Measurements from ENCODE around the gene NOD2. TPM values are rescaled to one million over a fixed set of nuclear protein-coding genes. Genes with fewer than 3 reads are reported as not detected.

NOD2 gene
- total RNA-seq, 1 experiment from 2014 or later, result not detected

GRCh38 chr16:50678531-50678930 is 14.9 kb upstream of the NOD2 start:
- no peaks in the 10 kb centered on the region for H3K9me3 ChIP-seq (replicated peaks)
- H3K4me3 ChIP-seq, result no peak overlapping the region
- H3K27ac ChIP-seq, result no peak overlapping the region
- 0 out of 2 replicates have a peak, but pooled peaks cover 5% of the 10 kb centered on the region for H3K27me3 ChIP-seq
- no peak for DNase-seq
- no peaks in the 10 kb centered on the region for H3K36me3 ChIP-seq
- no peaks in the 10 kb centered on the region for H3K4me1 ChIP-seq

- H3K4me1 ChIP-seq, result no peaks in the 10 kb centered on the region
- H3K27ac ChIP-seq, result no peak overlapping the region
- H3K4me3 ChIP-seq, result no peak overlapping the region
- DNase-seq, result no peak
- no peaks in the 10 kb centered on the region for H3K9me3 ChIP-seq (replicated peaks)
- no peaks in the 10 kb centered on the region for H3K36me3 ChIP-seq
- 0 out of 2 replicates have a peak, but pooled peaks cover 5% of the 10 kb centered on the region for H3K27me3 ChIP-seq
These were observed 14.1 kb upstream of the NOD2 start for GRCh38 chr16:50679266-50679665.

GRCh38 chr16:50679676-50680555 is 13.5 kb upstream of the NOD2 start:
- H3K36me3 ChIP-seq, result no peaks in the 10 kb centered on the region
- no peak for DNase-seq
- H3K27ac ChIP-seq, result no peak overlapping the region
- H3K9me3 ChIP-seq (replicated peaks), result no peaks in the 10 kb centered on the region
- H3K4me3 ChIP-seq, result no peak overlapping the region
- H3K27me3 ChIP-seq, result peaks cover 5% of the 10 kb centered on the region; the same call in 1 of the 2 replicates
- H3K4me1 ChIP-seq, result no peaks in the 10 kb centered on the region

GRCh38 chr16:50680556-50680893 is 12.9 kb upstream of the NOD2 start:
- Histone ChIP-seq H3K36me3 (no peaks in the 10 kb centered on the region), H3K4me3 (no peak overlapping the region), H3K9me3 (replicated peaks) (no peaks in the 10 kb centered on the region), H3K4me1 (no peaks in the 10 kb centered on the region), H3K27ac (no peak overlapping the region), H3K27me3 (peaks cover 5% of the 10 kb centered on the region; the same call in 1 of the 2 replicates)
- no peak for DNase-seq

- Histone ChIP-seq H3K27ac (no peak within 1 kb of the TSS), H3K36me3 (no peaks in the 10 kb centered on the region), H3K27me3 (peaks cover 4% of the 10 kb centered on the region; the same call in 1 of the 2 replicates), H3K9me3 (replicated peaks) (no peaks in the 10 kb centered on the region), H3K4me3 (no peak within 1 kb of the TSS), H3K4me1 (no peaks in the 10 kb centered on the region)
- no peak for DNase-seq
These were observed 12.2 kb upstream of the NOD2 start, which contains the start of gene SNX20 for GRCh38 chr16:50681021-50681885. Gene SNX20, minus strand, starts transcription at chr16:50681312. Its CDS starts 3,786 bp downstream, at chr16:50677526.

- Histone ChIP-seq H3K9me3 (replicated peaks) (no peaks in the 10 kb centered on the region), H3K36me3 (no peaks in the 10 kb centered on the region), H3K4me1 (no peaks in the 10 kb centered on the region), H3K27me3 (no peaks in the 10 kb centered on the region; the same call in 1 of the 2 replicates), H3K27ac (no peak overlapping the region), H3K4me3 (no peak overlapping the region)
- DNase-seq, result no peak
These were observed 9.6 kb upstream of the NOD2 start for GRCh38 chr16:50683689-50684374.

- Histone ChIP-seq H3K4me3 (no peak overlapping the region), H3K4me1 (no peaks in the 10 kb centered on the region), H3K27ac (no peak overlapping the region), H3K36me3 (no peaks in the 10 kb centered on the region), H3K27me3 (no peaks in the 10 kb centered on the region; the same call in 1 of the 2 replicates), H3K9me3 (replicated peaks) (no peaks in the 10 kb centered on the region)
- no peak for DNase-seq
These were observed 8.5 kb upstream of the NOD2 start for GRCh38 chr16:50684823-50685461.

GRCh38 chr16:50685462-50686063 is 7.8 kb upstream of the NOD2 start:
- Histone ChIP-seq H3K9me3 (replicated peaks) (no peaks in the 10 kb centered on the region), H3K27me3 (no peaks in the 10 kb centered on the region; the same call in 1 of the 2 replicates), H3K4me3 (no peak overlapping the region), H3K27ac (no peak overlapping the region), H3K36me3 (no peaks in the 10 kb centered on the region), H3K4me1 (no peaks in the 10 kb centered on the region)
- no peak for DNase-seq

- H3K4me1 ChIP-seq, result no peaks in the 10 kb centered on the region
- H3K27ac ChIP-seq, result no peak overlapping the region
- no peaks in the 10 kb centered on the region for H3K36me3 ChIP-seq
These were observed 5.3 kb upstream of the NOD2 start for GRCh38 chr16:50688083-50688482.

GRCh38 chr16:50688867-50689266 is 4.5 kb upstream of the NOD2 start:
- H3K4me3 ChIP-seq, result no peak overlapping the region
- no peak for DNase-seq
- H3K4me1 ChIP-seq, result no peaks in the 10 kb centered on the region

More at GRCh38 chr16:50688083-50688482, 5.3 kb upstream of the NOD2 start:
- Histone ChIP-seq H3K4me3 (no peak overlapping the region), H3K9me3 (replicated peaks) (no peaks in the 10 kb centered on the region), H3K27me3 (no peaks in the 10 kb centered on the region; the same call in 1 of the 2 replicates)
- DNase-seq, result no peak

GRCh38 chr16:50690177-50690576 is 3.2 kb upstream of the NOD2 start:
- Histone ChIP-seq H3K27me3 (no peaks in the 10 kb centered on the region), H3K4me1 (no peaks in the 10 kb centered on the region), H3K9me3 (replicated peaks) (no peaks in the 10 kb centered on the region), H3K27ac (no peak overlapping the region), H3K36me3 (no peaks in the 10 kb centered on the region), H3K4me3 (no peak overlapping the region)
- no peak for DNase-seq

More at GRCh38 chr16:50688867-50689266, 4.5 kb upstream of the NOD2 start:
- H3K36me3 ChIP-seq, result no peaks in the 10 kb centered on the region
- no peak overlapping the region for H3K27ac ChIP-seq
- H3K27me3 ChIP-seq, result no peaks in the 10 kb centered on the region; the same call in 1 of the 2 replicates
- no peaks in the 10 kb centered on the region for H3K9me3 ChIP-seq (replicated peaks)

- no peak for DNase-seq
- H3K4me3 ChIP-seq, result no peak overlapping the region
- no peaks in the 10 kb centered on the region for H3K36me3 ChIP-seq
- H3K9me3 ChIP-seq (replicated peaks), result no peaks in the 10 kb centered on the region
- no peak overlapping the region for H3K27ac ChIP-seq
- H3K4me1 ChIP-seq, result no peaks in the 10 kb centered on the region; the same call in 1 of the 2 replicates
- no peaks in the 10 kb centered on the region for H3K27me3 ChIP-seq
These were observed 785 bp upstream of the NOD2 start for GRCh38 chr16:50692644-50692998.

- H3K27ac ChIP-seq, result no peak overlapping the region
- H3K4me1 ChIP-seq, result no peaks in the 10 kb centered on the region; the same call in 1 of the 2 replicates
- H3K27me3 ChIP-seq, result no peaks in the 10 kb centered on the region
- H3K36me3 ChIP-seq, result no peaks in the 10 kb centered on the region
- no peaks in the 10 kb centered on the region for H3K9me3 ChIP-seq (replicated peaks)
- H3K4me3 ChIP-seq, result no peak overlapping the region
- no peak for DNase-seq
These were observed 800 bp downstream of the NOD2 start for GRCh38 chr16:50694206-50694605.
